Fibroblast of skin of right biceps (primary cell): ENCODE data around the gene DNTT.

Experiments used
- DNase-seq: peaks from one replicate; pipeline ENCODE4 v3.0.0-alpha.2; 2013

DNTT gene

DNA sequence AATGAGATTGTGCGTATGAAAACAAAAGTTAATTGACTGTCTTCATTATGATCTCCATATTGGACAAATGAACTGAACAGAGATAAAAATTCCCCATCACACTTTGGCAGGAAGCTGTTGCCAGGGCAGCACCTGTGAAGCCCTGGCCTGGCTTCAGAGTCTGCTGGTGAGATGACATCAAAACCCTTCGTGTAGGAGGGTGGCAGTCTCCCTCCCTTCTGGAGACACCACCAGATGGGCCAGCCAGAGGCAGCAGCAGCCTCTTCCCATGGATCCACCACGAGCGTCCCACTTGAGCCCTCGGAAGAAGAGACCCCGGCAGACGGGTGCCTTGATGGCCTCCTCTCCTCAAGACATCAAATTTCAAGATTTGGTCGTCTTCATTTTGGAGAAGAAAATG lies at the start of gene DNTT:
DNTT (plus strand) TSS at position 205 of the 400 bp plus-strand sequence; CDS start at position 269, 64 bp downstream.
- no peak for DNase-seq

DNA sequence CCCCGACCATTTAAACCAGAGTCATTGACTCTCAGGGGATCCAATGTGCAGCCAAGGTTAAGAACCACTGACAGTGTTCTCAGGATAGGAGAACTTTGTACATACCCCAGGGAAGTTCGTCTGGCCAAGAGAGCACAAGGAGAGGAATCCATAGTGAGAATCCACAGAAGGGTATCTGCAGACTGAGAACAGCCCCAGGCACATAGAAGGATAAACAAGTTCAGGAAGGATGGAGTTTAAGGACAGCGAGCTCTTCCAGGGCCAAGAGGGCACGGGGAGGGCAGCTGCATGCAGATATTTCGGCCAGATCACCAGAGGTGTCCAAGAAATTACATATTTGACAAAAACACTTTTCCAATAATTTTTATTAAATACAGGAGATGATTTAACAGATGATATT lies 49.3 kb upstream of the DNTT start:
- DNase-seq, result no peak

DNA sequence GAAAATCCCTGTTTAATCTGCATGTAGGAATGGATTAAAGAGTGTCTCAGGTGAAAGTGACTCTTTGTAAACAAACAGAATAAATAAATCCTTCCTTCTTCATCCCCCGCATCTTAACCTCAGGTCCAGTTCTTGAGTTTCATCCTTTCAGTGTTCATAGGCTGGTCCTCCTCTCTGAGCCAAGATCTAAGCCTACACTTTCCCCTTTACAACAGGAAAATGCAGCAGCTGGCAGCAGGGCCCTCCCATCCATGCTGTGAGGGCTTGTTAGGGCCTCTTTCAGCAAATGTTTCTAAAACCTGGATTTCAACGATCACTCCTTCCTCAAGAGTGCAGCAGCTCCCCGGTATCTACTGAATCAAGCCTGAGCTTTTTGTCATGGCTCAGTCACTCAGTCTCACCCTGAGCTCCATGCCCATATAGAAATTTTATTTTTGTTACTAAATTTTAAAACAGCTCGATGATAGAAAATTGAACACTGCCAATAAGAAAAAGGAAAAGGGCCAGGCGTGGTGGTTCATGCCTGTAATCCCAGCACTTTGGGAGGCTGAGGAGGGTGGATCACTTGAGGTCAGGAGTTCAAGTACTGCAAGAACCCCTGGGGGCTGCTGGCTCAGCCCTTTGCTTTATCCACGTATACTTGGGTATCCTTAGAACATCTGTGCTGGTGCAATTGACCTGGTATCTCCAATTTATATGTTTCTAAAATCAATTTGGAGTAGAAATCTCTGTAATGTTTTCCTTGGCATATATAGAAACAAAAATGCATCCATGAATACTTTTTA lies 48.5 kb upstream of the DNTT start:
- no peak for DNase-seq

- no peak for DNase-seq
Measured at GRCh38 chr10:96257944-96258343, 46.3 kb upstream of the DNTT start.

- DNase-seq, result no peak
Measured at GRCh38 chr10:96259150-96259549, 45.1 kb upstream of the DNTT start.

- DNase-seq, result no peak
Measured at GRCh38 chr10:96260014-96260413, 44.2 kb upstream of the DNTT start.

GRCh38 chr10:96261132-96261531 lies 43.1 kb upstream of the DNTT start:
- no peak for DNase-seq

GRCh38 chr10:96261930-96262329 lies 42.3 kb upstream of the DNTT start:
- DNase-seq, result no peak

DNA sequence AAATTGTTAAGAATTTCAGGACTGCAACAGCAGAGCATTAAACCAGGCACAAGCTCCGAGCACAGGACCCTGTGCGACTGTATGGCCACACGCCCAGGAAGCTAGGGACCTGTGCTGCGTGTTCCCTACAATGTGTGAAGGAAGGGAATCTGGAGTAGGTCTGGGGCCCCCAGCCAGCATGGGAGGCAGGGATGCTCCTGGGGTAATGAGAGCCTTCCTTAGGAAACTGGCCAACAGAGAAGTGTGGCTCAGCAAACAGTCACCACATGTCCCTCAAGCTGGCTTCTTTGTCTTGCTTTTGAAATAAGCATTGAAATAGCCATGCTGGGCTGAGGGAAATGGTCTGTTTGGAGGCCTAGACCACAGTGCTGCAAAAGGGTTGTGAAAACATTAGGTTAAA lies 41.1 kb upstream of the DNTT start:
- no peak for DNase-seq

GRCh38 chr10:96263669-96264068 lies 40.6 kb upstream of the DNTT start:
- no peak for DNase-seq

DNA sequence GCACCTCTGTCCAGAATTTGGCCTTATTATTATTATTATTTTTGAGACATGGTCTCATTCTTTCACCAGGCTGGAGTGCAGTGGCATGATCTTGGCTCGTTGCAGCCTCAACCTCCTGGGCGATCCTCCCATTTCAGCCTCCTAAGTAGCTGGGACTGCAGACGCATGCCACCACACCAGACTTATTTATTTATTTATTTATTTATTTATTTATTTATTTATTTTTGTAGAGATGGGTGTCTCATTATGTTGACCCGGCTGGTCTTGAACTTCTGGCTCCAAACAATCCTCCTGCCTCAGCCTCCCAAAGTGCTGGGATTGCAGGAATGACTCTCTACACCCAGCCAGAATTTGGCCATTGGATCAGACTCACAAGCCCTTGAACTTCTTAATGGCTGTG lies 39.3 kb upstream of the DNTT start:
- DNase-seq, result no peak

GRCh38 chr10:96266118-96266770 lies 38.0 kb upstream of the DNTT start:
- DNase-seq, result no peak

GRCh38 chr10:96267234-96267705 lies 37.0 kb upstream of the DNTT start:
- no peak for DNase-seq

DNA sequence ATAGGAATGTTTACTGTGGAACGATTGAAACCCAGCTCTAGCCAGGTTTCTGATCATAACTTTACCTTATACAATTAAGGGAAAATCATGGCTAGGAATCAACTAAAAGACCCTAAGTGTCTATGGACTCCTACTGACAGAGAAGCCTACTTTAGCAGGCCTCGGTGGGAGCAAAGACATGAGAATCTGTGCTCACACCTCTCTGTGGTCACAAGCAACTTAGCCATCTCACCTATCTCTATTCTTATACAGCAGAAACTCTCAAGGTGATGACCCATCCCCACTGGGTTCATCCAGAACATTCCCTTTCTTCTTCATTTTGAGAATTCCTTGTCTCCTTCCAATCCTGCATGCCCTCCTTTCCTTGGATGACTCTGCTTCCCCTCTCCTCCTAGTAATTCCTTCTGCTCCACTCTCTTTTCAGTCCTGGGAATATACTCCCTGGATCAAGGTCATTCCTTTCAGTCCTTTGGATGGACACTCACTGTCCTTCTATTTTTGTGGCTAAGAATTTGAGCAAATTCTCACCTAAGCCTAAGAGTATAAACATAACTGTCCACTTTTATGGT lies 35.8 kb upstream of the DNTT start:
- no peak for DNase-seq

DNA sequence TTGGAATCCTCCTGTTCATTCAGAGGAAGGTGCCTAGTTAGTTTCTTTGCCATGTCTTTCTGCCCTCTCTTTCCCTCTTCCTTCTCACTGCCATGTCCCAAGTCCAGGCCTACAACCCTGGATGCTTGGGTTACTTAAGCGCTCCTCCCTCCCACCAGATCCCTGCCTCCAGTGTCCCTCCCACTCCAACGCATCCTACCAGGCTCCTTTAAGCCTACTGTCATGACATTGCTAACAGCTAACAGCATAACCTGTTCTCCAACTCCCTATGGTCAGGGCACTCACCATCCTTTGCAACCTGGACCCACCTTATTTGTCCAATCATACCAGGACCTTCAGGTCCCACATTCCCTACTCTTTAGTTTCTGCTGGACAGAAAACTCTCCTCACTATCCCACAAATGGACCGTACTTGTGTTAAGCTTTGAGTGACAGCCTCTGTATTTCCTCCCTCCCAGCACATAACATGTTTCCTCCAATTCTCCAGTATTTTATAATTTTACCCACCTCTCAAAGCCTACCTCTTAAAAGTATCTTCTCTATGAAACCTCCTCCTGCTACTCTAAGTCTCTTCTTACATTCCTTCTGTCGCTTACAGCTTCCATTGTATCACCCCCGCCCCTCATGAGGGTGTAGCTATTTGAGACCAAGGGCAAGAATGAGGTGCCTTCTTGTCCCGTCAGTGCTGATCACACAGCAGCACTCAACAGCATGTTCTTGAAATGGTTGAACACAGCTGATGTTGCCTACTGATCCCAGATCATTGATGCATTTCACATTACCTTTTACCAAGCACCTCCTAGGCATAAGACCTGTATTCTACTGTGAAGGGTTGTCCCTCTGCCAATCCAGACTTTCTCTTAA lies 34.6 kb upstream of the DNTT start:
- DNase-seq, result no peak

GRCh38 chr10:96270571-96270970 lies 33.7 kb upstream of the DNTT start:
- DNase-seq, result no peak

DNA sequence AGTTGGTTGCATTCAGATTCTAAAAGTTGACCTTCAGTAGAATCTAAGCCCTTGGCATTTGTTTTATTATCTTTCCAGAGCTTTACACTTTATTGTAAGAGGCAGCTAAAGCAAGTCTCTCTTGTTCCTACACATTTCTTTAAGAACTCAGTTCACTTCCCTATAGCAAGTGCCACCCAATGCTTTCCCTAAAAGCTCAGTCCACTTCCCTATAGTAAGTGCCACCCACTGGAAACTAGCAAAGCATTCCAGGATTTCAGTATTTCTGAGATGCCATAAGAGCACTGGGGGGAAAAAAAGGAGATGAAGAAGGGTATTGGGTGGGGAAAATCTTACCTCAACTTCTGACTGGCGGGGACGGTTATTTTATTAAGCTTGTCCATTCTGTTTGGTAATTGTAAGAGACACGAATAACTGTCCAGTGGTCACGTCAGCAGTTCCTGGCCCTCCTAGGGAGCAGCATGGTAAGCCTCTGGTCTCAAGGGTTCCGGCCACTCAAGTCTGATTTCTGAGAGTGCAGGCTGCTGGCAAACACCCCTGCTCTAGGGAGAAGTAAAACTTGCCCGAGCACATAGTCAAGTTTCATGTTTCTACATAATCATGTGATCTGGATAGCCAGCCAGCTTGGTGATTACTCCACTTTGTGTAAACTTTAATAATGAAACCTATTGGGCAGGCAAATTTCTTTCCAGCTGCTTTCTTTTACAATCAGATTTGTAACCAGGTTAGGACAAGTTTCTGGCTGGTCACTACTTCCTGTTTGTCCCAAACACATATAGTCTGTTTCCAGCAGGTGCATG lies 33.0 kb upstream of the DNTT start, which contains the start of gene BLNK:
BLNK (minus strand) TSS at position 554 of the 800 bp plus-strand sequence; CDS start at position 383, 171 bp downstream.
- DNase-seq, result no peak

DNA sequence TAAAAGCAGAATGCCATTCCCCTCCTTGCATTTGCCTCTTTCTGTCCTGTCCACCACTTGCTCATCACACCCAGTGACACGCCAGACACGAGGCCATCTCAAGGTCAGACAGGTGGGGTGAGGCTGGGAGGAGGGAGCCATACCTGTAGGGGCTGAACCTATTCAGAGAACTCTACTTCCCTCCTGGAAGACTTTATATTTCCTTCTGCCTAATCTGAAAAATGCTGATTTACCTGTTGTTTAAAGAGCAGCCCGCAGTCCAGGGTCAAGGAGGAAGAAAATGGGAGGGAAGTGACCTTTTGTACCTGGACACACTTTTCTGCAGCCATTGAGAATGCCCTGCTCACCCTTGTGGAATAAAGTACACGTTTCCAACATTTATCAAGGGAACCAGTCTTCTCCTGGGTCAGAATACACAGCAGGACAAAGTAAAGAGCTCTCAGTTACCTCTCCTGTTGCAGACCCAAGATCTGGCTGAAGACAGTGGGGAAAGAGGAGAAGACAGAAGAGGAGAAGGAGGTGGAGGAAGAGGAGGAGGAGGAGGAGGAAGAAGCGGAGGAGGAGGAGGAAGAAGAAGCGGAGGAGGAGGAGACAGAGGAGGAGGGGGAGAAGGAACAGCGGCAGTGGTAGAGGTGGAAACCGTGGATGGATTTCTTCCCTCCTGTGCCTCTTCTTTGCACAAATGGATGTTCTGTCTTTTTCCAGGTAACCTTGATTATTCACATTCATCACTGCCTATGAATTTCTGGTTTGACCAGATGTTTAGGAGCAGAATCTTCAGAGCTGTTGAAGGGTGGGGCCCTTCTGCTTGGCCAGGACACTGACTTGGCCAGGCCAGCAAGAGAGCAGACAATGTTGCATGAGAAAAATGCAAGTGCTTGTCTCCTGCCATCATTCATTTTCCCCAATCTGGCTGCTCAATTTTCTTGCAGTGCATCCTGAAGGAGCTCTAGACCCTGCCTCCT lies 31.6 kb upstream of the DNTT start:
- DNase-seq, result no peak

DNA sequence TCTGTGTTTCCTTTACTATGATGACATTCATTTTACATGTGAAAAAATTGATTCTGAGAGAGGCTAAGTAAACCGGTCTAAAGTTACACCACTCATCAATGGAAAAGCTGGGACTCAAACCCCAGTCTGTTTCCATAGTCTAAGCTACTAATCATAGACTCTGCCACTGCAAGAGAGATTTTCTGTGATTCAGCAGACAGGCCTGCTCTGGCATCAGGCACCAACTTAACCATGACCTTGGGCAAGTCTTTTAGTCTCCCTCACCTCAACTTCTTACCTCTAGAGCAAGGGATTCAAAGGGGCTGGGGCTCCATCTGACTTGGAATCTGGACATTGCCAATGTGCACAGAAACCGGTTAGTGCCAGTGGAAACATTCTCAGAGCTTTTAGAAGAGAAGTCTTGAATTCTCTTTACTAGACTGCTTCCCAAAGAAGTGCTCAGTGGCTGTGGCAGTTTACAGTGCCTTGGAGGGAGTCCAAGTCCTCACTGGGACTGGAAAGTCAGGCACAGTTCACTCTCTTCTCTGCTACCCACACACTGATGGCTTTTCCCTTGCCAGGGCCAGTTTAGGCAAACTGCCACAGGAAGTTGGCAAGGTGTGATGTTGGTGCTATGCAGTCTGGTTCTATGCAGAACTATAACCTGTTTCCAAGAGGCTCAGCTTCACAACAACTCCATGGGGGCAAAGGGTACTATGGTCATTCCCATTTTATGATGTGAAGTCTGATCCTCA lies 28.4 kb upstream of the DNTT start:
- DNase-seq, result no peak

DNA sequence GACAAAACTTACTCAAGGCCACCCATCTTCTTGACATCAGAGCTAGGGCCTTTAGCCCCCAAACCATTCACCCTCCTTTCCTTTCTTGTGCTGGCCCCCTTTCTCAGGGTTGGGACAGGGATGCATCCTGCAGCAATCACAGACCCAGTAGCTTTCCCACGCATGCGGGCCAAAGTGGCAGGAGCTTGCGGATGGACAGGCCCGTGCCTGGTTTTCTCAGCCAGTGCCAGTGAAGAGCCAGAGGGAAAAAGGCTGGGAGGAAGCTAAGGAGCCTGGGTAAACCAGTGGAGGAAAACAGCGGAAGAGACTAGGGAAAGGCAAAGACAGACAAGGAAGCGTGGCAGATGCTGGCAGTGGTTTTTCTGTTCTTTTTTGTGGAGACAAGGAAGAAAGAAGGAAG lies 27.8 kb upstream of the DNTT start:
- no peak for DNase-seq
